SH-SY5Y (cell line): ENCODE measurements around the gene RFX5.

Experiments used
- GATA2 ChIP-seq: IDR thresholded peaks from 2 replicates; pipeline ENCODE4 v1.6.1; 2011; ENCODE audit warnings: mild to moderate bottlenecking, low read depth, low read length
- GATA3 ChIP-seq: IDR thresholded peaks from 2 replicates; pipeline ENCODE4 v1.6.1; 2011; ENCODE audit warnings: low read depth, mild to moderate bottlenecking, low read length, moderate library complexity

- no peak for TF ChIP-seq GATA3
- TF ChIP-seq GATA2, result no peak
These were observed 33.6 kb downstream of the RFX5 start for GRCh38 chr1:151313501-151313900.
